Measurements from ENCODE around the gene PCNX2. TPM values are rescaled to one million over a fixed set of nuclear protein-coding genes. Genes with fewer than 3 reads are reported as not detected.
A peak's percentile ranks its signal among the peaks of the same experiment; 100 is the strongest.

The PCNX2 gene
- total and polyA plus RNA-seq, 2 of the 8 experiments (the other 6 are each of a cell fraction or from before 2014, with no cell fraction given) = 46.1 to 57.6 TPM

GRCh38 chr1:233336554-233337456 is 41.3 kb upstream of the PCNX2 start:
- H2BK5ac ChIP-seq (ENCODE audit: low read depth, low read length) = no peak overlapping the region
- no peak overlapping the region for H4K5ac ChIP-seq (ENCODE audit: insufficient read length, low read depth, low read length)
- H3K79me1 ChIP-seq (ENCODE audit: low read depth, low read length) = peaks cover 7% of the 10 kb centered on the region
- H2AK5ac ChIP-seq (ENCODE audit: low read depth, low read length) = no peak overlapping the region
- no peak overlapping the region for H3K18ac ChIP-seq (ENCODE audit: extremely low read depth, low read length)
- H2BK15ac ChIP-seq (ENCODE audit: low read length) = no peak overlapping the region
- CTCF ChIA-PET (ENCODE audit: partially characterized antibody) = interaction anchor here (2.3 kb wide), 1 partner anchor 9 kb away, joined by 6 read pairs; no protein-coding TSS in a partner anchor
- DNase-seq (ENCODE audit: low read depth in 1 of 2, low spot score in 2 of 2) = no peak
- no peak overlapping the region for H4K91ac ChIP-seq (replicated peaks; ENCODE audit: insufficient read length, low read length)
- POLR2A ChIA-PET (ENCODE audit: partially characterized antibody) = no interaction called here
- no peak overlapping the region for H3K23ac ChIP-seq (ENCODE audit: insufficient read length)
- 88% methylated on average over 5 of the region's 5 CpGs; no CpG with 5 or more reads in 1 of the 2 experiments for WGBS, 2 experiments (ENCODE audit: extremely low coverage in 1 of 2, insufficient coverage in 1 of 2, insufficient read length in 1 of 2, insufficient replicate concordance in 2 of 2, low coverage in 1 of 2, low lambda C conversion rate in 2 of 2, missing lambda C conversion rate in 1 of 2)
- no peak overlapping the region for H2BK12ac ChIP-seq (ENCODE audit: low read depth, low read length)
- H3K4me3 ChIP-seq (ENCODE audit: extremely low read depth in 1 of 4, insufficient read depth in 2 of 4, low read depth in 3 of 4, low read length in 4 of 4) = no peak overlapping the region
- no peaks in the 10 kb centered on the region for H3K36me3 ChIP-seq (ENCODE audit: control insufficient read depth in 2 of 4, insufficient read depth in 4 of 4, low read length in 3 of 4)
- no peak overlapping the region for H4K8ac ChIP-seq (ENCODE audit: extremely low read depth, insufficient read depth, low read length)
- no peak overlapping the region for H3K4ac ChIP-seq (replicated peaks; ENCODE audit: insufficient read length, low read depth, low read length)
- H2BK20ac ChIP-seq (ENCODE audit: low read length) = no peak overlapping the region
- no peak overlapping the region for H3K4me2 ChIP-seq (ENCODE audit: insufficient read depth in 1 of 2, low read depth in 2 of 2, low read length in 2 of 2)
- H4K20me1 ChIP-seq (replicated peaks in 1 of 2; ENCODE audit: control insufficient read depth in 1 of 2, insufficient read depth in 2 of 2, low read length in 2 of 2) = no peaks in the 10 kb centered on the region
- peaks cover 0 to 82% of the 10 kb centered on the region in 2 experiments; a peak in 2 of 4 replicates for H3K79me2 ChIP-seq (ENCODE audit: control insufficient read depth in 1 of 2, insufficient read depth in 2 of 2, low read length in 2 of 2)
- H3K4me1 ChIP-seq (replicated peaks in 1 of 4; ENCODE audit: control insufficient read depth in 3 of 4, insufficient read depth in 4 of 4, low read length in 3 of 4) = peaks cover 0 to 10% (median 5%) of the 10 kb centered on the region in 4 experiments; a peak in 5 of 7 replicates
- H3K14ac ChIP-seq (ENCODE audit: insufficient read length) = no peak overlapping the region
- no peak for FAIRE-seq
- no peak overlapping the region for H2AFZ ChIP-seq (ENCODE audit: low read length)
- H3K9ac ChIP-seq (replicated peaks in 1 of 4; ENCODE audit: extremely low read depth in 1 of 4, low read depth in 3 of 4, low read length in 3 of 4) = no peak overlapping the region
- no peak overlapping the region for H3K27ac ChIP-seq (ENCODE audit: low read depth, low read length)
- no peak overlapping the region for H2BK120ac ChIP-seq (replicated peaks; ENCODE audit: low read depth, low read length)
- H3K9me3 ChIP-seq (ENCODE audit: insufficient read depth in 2 of 2, low read depth in 1 of 2, low read length in 1 of 2) = no peaks in the 10 kb centered on the region
- H3K56ac ChIP-seq (replicated peaks; ENCODE audit: insufficient read length, low read depth, low read length) = no peak overlapping the region
- no peak for TF ChIP-seq MAFK (IDR thresholded peaks at IDR 0.05; ENCODE audit: low read depth, low read length)
- no peak for TF ChIP-seq KDM4A (IDR thresholded peaks at IDR 0.05; ENCODE audit: low read depth, low read length, severe bottlenecking)
- TF ChIP-seq PHF8 (conservative IDR thresholded peaks at IDR 0.05; ENCODE audit: low read depth, low read length) = no peak
- TF ChIP-seq TAF7 (optimal IDR thresholded peaks at IDR 0.05; ENCODE audit: borderline replicate concordance, low read depth, low read length) = peak; percentile 21
- TF ChIP-seq SIX5 (IDR thresholded peaks at IDR 0.05; ENCODE audit: low read depth, low read length) = no peak
- no peak for TF ChIP-seq CBX8 (IDR thresholded peaks at IDR 0.05; ENCODE audit: borderline replicate concordance, low read depth, low read length)
- no peak for TF ChIP-seq E2F6 (IDR thresholded peaks at IDR 0.05)
- H3K27me3 ChIP-seq (replicated peaks in 1 of 4; ENCODE audit: control insufficient read depth in 3 of 4, extremely low read depth in 1 of 4, insufficient read depth in 3 of 4, low read length in 3 of 4) = no peaks in the 10 kb centered on the region
- no peaks in the 10 kb centered on the region; the same call in 1 of the 2 replicates for H3K23me2 ChIP-seq (ENCODE audit: low read depth, low read length)
